Keratinocyte (primary cell): Measurements from ENCODE around the gene GKN2. TPM values are rescaled to one million over a fixed set of nuclear protein-coding genes. Genes with fewer than 3 reads are reported as not detected.
A peak's percentile ranks its signal among the peaks of the same experiment; 100 is the strongest.

Experiments
- DNase-seq: peaks from one replicate; pipeline ENCODE4 v3.0.0-alpha.2; 2011; ENCODE audit warnings: low read depth, missing footprints, low spot score
- FAIRE-seq: peaks from 2 replicates; lab custom pipeline; 2011; peaks lifted over from hg19 to GRCh38; lab: Jason Lieb, UNC
- H2AFZ ChIP-seq: 2 replicates; pipeline ENCODE4 v1.6.0; 2012; ENCODE audit warnings: low read length, control low read depth, inconsistent platforms; ENCODE audit not compliant: control insufficient read depth
- H3K27ac ChIP-seq: 2 replicates; pipeline ENCODE4 v1.5.1; 2011; ENCODE audit warnings: low read length; ENCODE audit not compliant: control insufficient read depth, insufficient read depth
- H3K27me3 ChIP-seq: 3 replicates; pipeline ENCODE4 v1.6.0; 2011; ENCODE audit warnings: low read length; ENCODE audit not compliant: control insufficient read depth, insufficient read depth; ENCODE audit errors: extremely low read depth
- H3K36me3 ChIP-seq, 2 experiments: 2 replicates in 1 of 2; 3 replicates in 1 of 2; pipeline ENCODE4 v1.5.1; 2011; ENCODE audit warnings: low read length in 2 of 2, mild to moderate bottlenecking in 1 of 2; ENCODE audit not compliant: control insufficient read depth in 2 of 2, insufficient read depth in 2 of 2; ENCODE audit errors: extremely low read depth in 1 of 2
- H3K4me1 ChIP-seq: 3 replicates; pipeline ENCODE4 v1.5.1; 2011; ENCODE audit warnings: low read length; ENCODE audit not compliant: control insufficient read depth, insufficient read depth; ENCODE audit errors: extremely low read depth
- H3K4me2 ChIP-seq: 3 replicates; pipeline ENCODE4 v1.6.0; 2011; ENCODE audit warnings: low read depth, low read length; ENCODE audit not compliant: control insufficient read depth, insufficient read depth; ENCODE audit errors: extremely low read depth
- H3K4me3 ChIP-seq, 3 experiments: fragments of 200-600 bp in 1 of 3; sonication (generic) in 1 of 3; 2 replicates in 2 of 3; 3 replicates in 1 of 3; pipeline ENCODE4 v1.5.1; 2011 to 2016; ENCODE audit warnings: low read length in 3 of 3, mild to moderate bottlenecking in 3 of 3, control low read depth in 2 of 3, inconsistent platforms in 1 of 3, low read depth in 1 of 3, mixed read lengths in 1 of 3, mixed run types in 1 of 3, moderate library complexity in 1 of 3; ENCODE audit not compliant: control insufficient read depth in 2 of 3, insufficient read depth in 2 of 3; ENCODE audit errors: extremely low read depth in 1 of 3
- H3K79me2 ChIP-seq: 2 replicates; pipeline ENCODE4 v1.6.0; 2012; ENCODE audit warnings: low read length; ENCODE audit not compliant: control insufficient read depth, insufficient read depth
- H3K9ac ChIP-seq: 3 replicates; pipeline ENCODE4 v1.6.0; 2011; ENCODE audit warnings: low read length; ENCODE audit not compliant: control insufficient read depth, insufficient read depth; ENCODE audit errors: extremely low read depth
- H3K9me1 ChIP-seq: 3 replicates; pipeline ENCODE4 v1.6.0; 2011; ENCODE audit warnings: low read length; ENCODE audit not compliant: control insufficient read depth, insufficient read depth; ENCODE audit errors: extremely low read depth
- H3K9me3 ChIP-seq: 2 replicates; pipeline ENCODE4 v1.5.1; 2012; ENCODE audit warnings: low read depth, low read length; ENCODE audit not compliant: control insufficient read depth
- H4K20me1 ChIP-seq: 3 replicates; pipeline ENCODE4 v1.6.0; 2011; ENCODE audit warnings: low read length; ENCODE audit not compliant: control insufficient read depth, insufficient read depth; ENCODE audit errors: extremely low read depth
- EZH2 ChIP-seq: IDR thresholded peaks from one replicate; pipeline ENCODE4 v1.6.1; 2012; ENCODE audit warnings: inconsistent platforms, mild to moderate bottlenecking, low read length, moderate library complexity
- dilution Hi-C: fragments of 300-500 bp; cut with MboI; formaldehyde crosslinking; loops from one replicate; pipeline ENCODE4 v1.7.0; 2020; ENCODE audit warnings: low sequenced_read_pairs; ENCODE audit not compliant: extremely low pct_ligation_motif_present
- polyA plus RNA-seq, 5 experiments: library from polyadenylated mRNA; depleted of rRNA in 3 of 5; stranded (reverse) in 3 of 5; stranded (forward) in 1 of 5; unstranded in 1 of 5; fragments of >200 nt; gene quantifications; 1 replicate in 1 of 5; 2 replicates in 3 of 5; 3 replicates in 1 of 5; pipeline versions ENCODE4 v1.2.1 to v1.2.3, GENCODE V29; 2011 to 2012; ENCODE audit warnings: missing spikeins in 2 of 5, low read depth in 1 of 5, low replicate concordance in 1 of 5
- TF ChIP-seq, protein P1 (sequence below), 3 experiments: IDR thresholded peaks in 1 of 3; conservative IDR thresholded peaks in 1 of 3; optimal IDR thresholded peaks in 1 of 3; 2 replicates in 2 of 3; 3 replicates in 1 of 3; pipeline versions ENCODE3 to v1.5.1; 2011; ENCODE audit warnings: low read length in 3 of 3, mild to moderate bottlenecking in 3 of 3, moderate library complexity in 2 of 3, control low read depth in 1 of 3, inconsistent platforms in 1 of 3; ENCODE audit not compliant: insufficient read depth in 2 of 3; ENCODE audit errors: extremely low read depth in 1 of 3

The GKN2 gene
- polyA plus RNA-seq, 1 donor (not counting 4 experiments of a cell fraction or from before 2014, with no cell fraction given): 0.08 TPM

GRCh38 chr2:68907232-68907919 is 45.3 kb downstream of the GKN2 start:
- no peak overlapping the region for H3K27ac ChIP-seq
- no peaks in the 10 kb centered on the region for H3K27me3 ChIP-seq
- no peak overlapping the region for H2AFZ ChIP-seq
- H4K20me1 ChIP-seq: no peaks in the 10 kb centered on the region
- TF ChIP-seq, protein P1, sequence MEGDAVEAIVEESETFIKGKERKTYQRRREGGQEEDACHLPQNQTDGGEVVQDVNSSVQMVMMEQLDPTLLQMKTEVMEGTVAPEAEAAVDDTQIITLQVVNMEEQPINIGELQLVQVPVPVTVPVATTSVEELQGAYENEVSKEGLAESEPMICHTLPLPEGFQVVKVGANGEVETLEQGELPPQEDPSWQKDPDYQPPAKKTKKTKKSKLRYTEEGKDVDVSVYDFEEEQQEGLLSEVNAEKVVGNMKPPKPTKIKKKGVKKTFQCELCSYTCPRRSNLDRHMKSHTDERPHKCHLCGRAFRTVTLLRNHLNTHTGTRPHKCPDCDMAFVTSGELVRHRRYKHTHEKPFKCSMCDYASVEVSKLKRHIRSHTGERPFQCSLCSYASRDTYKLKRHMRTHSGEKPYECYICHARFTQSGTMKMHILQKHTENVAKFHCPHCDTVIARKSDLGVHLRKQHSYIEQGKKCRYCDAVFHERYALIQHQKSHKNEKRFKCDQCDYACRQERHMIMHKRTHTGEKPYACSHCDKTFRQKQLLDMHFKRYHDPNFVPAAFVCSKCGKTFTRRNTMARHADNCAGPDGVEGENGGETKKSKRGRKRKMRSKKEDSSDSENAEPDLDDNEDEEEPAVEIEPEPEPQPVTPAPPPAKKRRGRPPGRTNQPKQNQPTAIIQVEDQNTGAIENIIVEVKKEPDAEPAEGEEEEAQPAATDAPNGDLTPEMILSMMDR (optimal IDR thresholded peaks at IDR 0.05 in 1 of 3, IDR thresholded peaks at IDR 0.05 in 1 of 3, conservative IDR thresholded peaks at IDR 0.05 in 1 of 3; ENCODE audit: extremely low read depth in 1 of 3, insufficient read depth in 2 of 3, low read length in 3 of 3): no peak
- TF ChIP-seq EZH2: no peak
- no peaks in the 10 kb centered on the region for H3K36me3 ChIP-seq
- no peak for DNase-seq
- no peaks in the 10 kb centered on the region for H3K9me3 ChIP-seq
- dilution Hi-C loops: no loop called here
- H3K9ac ChIP-seq: no peak overlapping the region
- no peak overlapping the region for H3K4me3 ChIP-seq
- peak; percentile 9 for FAIRE-seq
- no peaks in the 10 kb centered on the region for H3K79me2 ChIP-seq
- H3K4me1 ChIP-seq: peaks cover 31% of the 10 kb centered on the region
- H3K4me2 ChIP-seq: peak overlapping the region; percentile 61
- H3K9me1 ChIP-seq: no peaks in the 10 kb centered on the region

DNA sequence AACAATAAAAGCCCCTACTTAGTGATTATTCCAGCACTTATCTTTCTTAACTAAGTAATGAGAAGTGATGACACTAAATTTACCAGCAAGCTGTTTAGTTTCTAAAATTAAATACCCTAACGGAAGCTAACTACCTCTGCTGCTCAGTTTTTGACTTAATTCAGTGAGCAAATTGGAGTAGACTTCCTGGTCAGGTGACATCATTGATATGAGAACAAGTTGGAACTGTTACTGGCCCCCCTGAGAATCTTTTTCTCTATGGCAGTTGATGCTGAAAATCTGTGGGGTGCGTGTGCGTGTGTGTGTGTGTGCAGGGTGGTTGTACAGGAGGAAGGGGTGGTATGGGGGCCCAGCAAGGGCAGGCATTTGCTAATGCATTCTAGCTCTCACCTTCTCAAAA is 46.0 kb downstream of the GKN2 start:
- DNase-seq (no peak), FAIRE-seq (no peak)
- H3K9ac ChIP-seq: no peak overlapping the region
- dilution Hi-C loops: no loop called here
- no peaks in the 10 kb centered on the region for H3K9me3 ChIP-seq
- H3K4me3 ChIP-seq: no peak overlapping the region
- no peak overlapping the region for H3K27ac ChIP-seq
- H3K36me3 ChIP-seq: no peaks in the 10 kb centered on the region
- no peak overlapping the region for H3K4me2 ChIP-seq
- H3K9me1 ChIP-seq: no peaks in the 10 kb centered on the region
- H3K27me3 ChIP-seq: no peaks in the 10 kb centered on the region
- no peaks in the 10 kb centered on the region for H4K20me1 ChIP-seq
- H3K79me2 ChIP-seq: no peaks in the 10 kb centered on the region
- TF ChIP-seq, protein P1 (optimal IDR thresholded peaks at IDR 0.05 in 1 of 3, IDR thresholded peaks at IDR 0.05 in 1 of 3, conservative IDR thresholded peaks at IDR 0.05 in 1 of 3; ENCODE audit: extremely low read depth in 1 of 3, insufficient read depth in 2 of 3, low read length in 3 of 3): no peak
- peaks cover 30% of the 10 kb centered on the region for H3K4me1 ChIP-seq
- no peak overlapping the region for H2AFZ ChIP-seq
